Keratinocyte (primary cell): ENCODE data around the gene TPRX1. TPM values are rescaled to one million over a fixed set of nuclear protein-coding genes. Genes with fewer than 3 reads are reported as not detected.
"Not testable (repeated sequence)": the region's sequence is repeated elsewhere in the genome, so short reads cannot be mapped to it uniquely, and the experiment has no call there.

Experiments
- DNase-seq: peaks from one replicate; pipeline ENCODE4 v3.0.0-alpha.2; 2011; ENCODE audit warnings: low read depth, missing footprints, low spot score
- FAIRE-seq: peaks from 2 replicates; lab custom pipeline; 2011; peaks lifted over from hg19 to GRCh38; lab: Jason Lieb, UNC
- H2AFZ ChIP-seq: 2 replicates; pipeline ENCODE4 v1.6.0; 2012; ENCODE audit warnings: low read length, control low read depth, inconsistent platforms; ENCODE audit not compliant: control insufficient read depth
- H3K27ac ChIP-seq: 2 replicates; pipeline ENCODE4 v1.5.1; 2011; ENCODE audit warnings: low read length; ENCODE audit not compliant: control insufficient read depth, insufficient read depth
- H3K27me3 ChIP-seq: 3 replicates; pipeline ENCODE4 v1.6.0; 2011; ENCODE audit warnings: low read length; ENCODE audit not compliant: control insufficient read depth, insufficient read depth; ENCODE audit errors: extremely low read depth
- H3K36me3 ChIP-seq, 2 experiments: 2 replicates in 1 of 2; 3 replicates in 1 of 2; pipeline ENCODE4 v1.5.1; 2011; ENCODE audit warnings: low read length in 2 of 2, mild to moderate bottlenecking in 1 of 2; ENCODE audit not compliant: control insufficient read depth in 2 of 2, insufficient read depth in 2 of 2; ENCODE audit errors: extremely low read depth in 1 of 2
- H3K4me1 ChIP-seq: 3 replicates; pipeline ENCODE4 v1.5.1; 2011; ENCODE audit warnings: low read length; ENCODE audit not compliant: control insufficient read depth, insufficient read depth; ENCODE audit errors: extremely low read depth
- H3K4me2 ChIP-seq: 3 replicates; pipeline ENCODE4 v1.6.0; 2011; ENCODE audit warnings: low read depth, low read length; ENCODE audit not compliant: control insufficient read depth, insufficient read depth; ENCODE audit errors: extremely low read depth
- H3K4me3 ChIP-seq, 3 experiments: fragments of 200-600 bp in 1 of 3; sonication (generic) in 1 of 3; 2 replicates in 2 of 3; 3 replicates in 1 of 3; pipeline ENCODE4 v1.5.1; 2011 to 2016; ENCODE audit warnings: low read length in 3 of 3, mild to moderate bottlenecking in 3 of 3, control low read depth in 2 of 3, inconsistent platforms in 1 of 3, low read depth in 1 of 3, mixed read lengths in 1 of 3, mixed run types in 1 of 3, moderate library complexity in 1 of 3; ENCODE audit not compliant: control insufficient read depth in 2 of 3, insufficient read depth in 2 of 3; ENCODE audit errors: extremely low read depth in 1 of 3
- H3K79me2 ChIP-seq: 2 replicates; pipeline ENCODE4 v1.6.0; 2012; ENCODE audit warnings: low read length; ENCODE audit not compliant: control insufficient read depth, insufficient read depth
- H3K9ac ChIP-seq: 3 replicates; pipeline ENCODE4 v1.6.0; 2011; ENCODE audit warnings: low read length; ENCODE audit not compliant: control insufficient read depth, insufficient read depth; ENCODE audit errors: extremely low read depth
- H3K9me1 ChIP-seq: 3 replicates; pipeline ENCODE4 v1.6.0; 2011; ENCODE audit warnings: low read length; ENCODE audit not compliant: control insufficient read depth, insufficient read depth; ENCODE audit errors: extremely low read depth
- H3K9me3 ChIP-seq: 2 replicates; pipeline ENCODE4 v1.5.1; 2012; ENCODE audit warnings: low read depth, low read length; ENCODE audit not compliant: control insufficient read depth
- H4K20me1 ChIP-seq: 3 replicates; pipeline ENCODE4 v1.6.0; 2011; ENCODE audit warnings: low read length; ENCODE audit not compliant: control insufficient read depth, insufficient read depth; ENCODE audit errors: extremely low read depth
- EZH2 ChIP-seq: IDR thresholded peaks from one replicate; pipeline ENCODE4 v1.6.1; 2012; ENCODE audit warnings: inconsistent platforms, mild to moderate bottlenecking, low read length, moderate library complexity
- dilution Hi-C: fragments of 300-500 bp; cut with MboI; formaldehyde crosslinking; loops from one replicate; pipeline ENCODE4 v1.7.0; 2020; ENCODE audit warnings: low sequenced_read_pairs; ENCODE audit not compliant: extremely low pct_ligation_motif_present
- polyA minus RNA-seq, 3 experiments: library from RNA; depleted of rRNA, polyadenylated mRNA; stranded (reverse); fragments of >200 nt; gene quantifications; 1 replicate in 1 of 3; 2 replicates in 1 of 3; 3 replicates in 1 of 3; pipeline ENCODE4 v1.2.3, GENCODE V29; 2011
- polyA plus RNA-seq, 5 experiments: library from polyadenylated mRNA; depleted of rRNA in 3 of 5; stranded (reverse) in 3 of 5; stranded (forward) in 1 of 5; unstranded in 1 of 5; fragments of >200 nt; gene quantifications; 1 replicate in 1 of 5; 2 replicates in 3 of 5; 3 replicates in 1 of 5; pipeline versions ENCODE4 v1.2.1 to v1.2.3, GENCODE V29; 2011 to 2012; ENCODE audit warnings: missing spikeins in 2 of 5, low read depth in 1 of 5, low replicate concordance in 1 of 5
- TF ChIP-seq, protein P1 (sequence below), 3 experiments: IDR thresholded peaks in 1 of 3; conservative IDR thresholded peaks in 1 of 3; optimal IDR thresholded peaks in 1 of 3; 2 replicates in 2 of 3; 3 replicates in 1 of 3; pipeline versions ENCODE3 to v1.5.1; 2011; ENCODE audit warnings: low read length in 3 of 3, mild to moderate bottlenecking in 3 of 3, moderate library complexity in 2 of 3, control low read depth in 1 of 3, inconsistent platforms in 1 of 3; ENCODE audit not compliant: insufficient read depth in 2 of 3; ENCODE audit errors: extremely low read depth in 1 of 3

TPRX1 gene, protein sequence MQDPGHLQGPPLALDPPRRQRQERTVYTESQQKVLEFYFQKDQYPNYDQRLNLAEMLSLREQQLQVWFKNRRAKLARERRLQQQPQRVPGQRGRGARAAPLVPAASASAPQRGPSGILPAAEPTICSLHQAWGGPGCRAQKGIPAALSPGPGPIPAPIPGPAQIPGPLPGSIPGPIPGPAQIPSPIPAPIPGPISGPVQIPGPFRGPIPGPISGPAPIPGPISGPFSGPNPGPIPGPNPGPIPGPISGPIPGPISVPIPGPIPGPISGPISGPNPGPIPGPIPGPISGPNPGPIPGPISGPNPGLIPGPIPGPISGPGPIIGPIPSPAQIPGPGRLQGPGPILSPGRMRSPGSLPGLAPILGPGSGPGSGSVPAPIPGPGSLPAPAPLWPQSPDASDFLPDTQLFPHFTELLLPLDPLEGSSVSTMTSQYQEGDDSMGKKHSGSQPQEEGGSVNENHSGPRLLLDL
- polyA plus RNA-seq (not detected in 3 replicates), polyA minus RNA-seq (not detected in 3 replicates)
- polyA plus RNA-seq (2011; ENCODE audit: low read depth): not detected
- not detected in 2 replicates for polyA plus RNA-seq (2011; cell fraction: cytosol; rRNA removed)
- polyA plus RNA-seq (2011; cell fraction: nucleus; rRNA removed): not detected in 2 replicates
- polyA plus RNA-seq (2012; ENCODE audit: low replicate concordance): not detected in 2 replicates
- polyA minus RNA-seq (2011; cell fraction: cytosol; rRNA and poly(A)+ RNA removed): not detected
- polyA minus RNA-seq (2011; cell fraction: nucleus; rRNA and poly(A)+ RNA removed): not detected in 2 replicates

DNA sequence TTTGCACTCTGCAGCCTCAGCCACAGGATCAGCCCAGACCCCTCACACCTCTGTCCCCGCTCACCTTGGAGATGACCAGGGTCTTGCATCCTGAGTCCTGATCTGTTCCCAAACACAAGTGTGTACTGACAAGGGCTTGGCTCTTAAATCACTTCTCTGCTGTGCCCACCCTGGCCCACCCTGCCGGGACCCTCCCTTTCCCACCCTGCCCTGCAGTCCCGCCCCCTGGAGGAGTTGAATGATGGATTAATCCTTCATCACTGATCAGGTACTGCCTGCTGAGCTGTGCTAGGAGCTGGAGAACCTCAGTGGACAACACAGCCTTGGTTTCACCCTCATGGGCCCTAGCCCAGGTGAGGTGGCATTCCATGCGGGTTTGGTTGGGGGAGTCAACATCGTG, at the start of gene TPRX1:
TSS of gene TPRX1 (minus strand) at position 101 of the 400 bp plus-strand sequence. CDS start at position 89, 12 bp downstream.
- H3K4me2 ChIP-seq, FAIRE-seq, H3K4me1 ChIP-seq, dilution Hi-C loops, H3K9me3 ChIP-seq, DNase-seq, H4K20me1 ChIP-seq, H3K9me1 ChIP-seq, H3K9ac ChIP-seq, H2AFZ ChIP-seq, H3K27me3 ChIP-seq, H3K27ac ChIP-seq, H3K36me3 ChIP-seq, H3K4me3 ChIP-seq, H3K79me2 ChIP-seq: not testable (repeated sequence)

DNA sequence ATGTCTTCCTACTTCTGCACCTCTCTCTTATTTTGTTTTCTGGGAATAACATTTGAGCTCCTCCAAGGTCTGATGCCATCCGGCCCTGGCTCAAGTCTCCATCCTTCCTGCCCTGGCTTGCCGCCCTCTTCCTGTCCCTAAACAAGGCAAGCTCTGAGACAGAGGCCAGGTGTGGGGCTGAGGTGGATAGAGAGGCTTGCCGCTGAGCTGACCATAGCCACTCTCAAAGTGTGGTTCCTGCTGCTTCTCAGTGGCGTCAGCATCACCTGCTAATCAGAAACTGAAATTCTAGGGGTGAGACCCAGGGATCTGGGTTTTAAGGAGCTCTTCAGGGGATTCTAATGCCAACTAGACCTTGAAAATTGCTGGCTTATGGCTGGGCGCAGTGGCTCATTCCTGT, 48.7 kb upstream of the TPRX1 start:
- TF ChIP-seq, protein P1, sequence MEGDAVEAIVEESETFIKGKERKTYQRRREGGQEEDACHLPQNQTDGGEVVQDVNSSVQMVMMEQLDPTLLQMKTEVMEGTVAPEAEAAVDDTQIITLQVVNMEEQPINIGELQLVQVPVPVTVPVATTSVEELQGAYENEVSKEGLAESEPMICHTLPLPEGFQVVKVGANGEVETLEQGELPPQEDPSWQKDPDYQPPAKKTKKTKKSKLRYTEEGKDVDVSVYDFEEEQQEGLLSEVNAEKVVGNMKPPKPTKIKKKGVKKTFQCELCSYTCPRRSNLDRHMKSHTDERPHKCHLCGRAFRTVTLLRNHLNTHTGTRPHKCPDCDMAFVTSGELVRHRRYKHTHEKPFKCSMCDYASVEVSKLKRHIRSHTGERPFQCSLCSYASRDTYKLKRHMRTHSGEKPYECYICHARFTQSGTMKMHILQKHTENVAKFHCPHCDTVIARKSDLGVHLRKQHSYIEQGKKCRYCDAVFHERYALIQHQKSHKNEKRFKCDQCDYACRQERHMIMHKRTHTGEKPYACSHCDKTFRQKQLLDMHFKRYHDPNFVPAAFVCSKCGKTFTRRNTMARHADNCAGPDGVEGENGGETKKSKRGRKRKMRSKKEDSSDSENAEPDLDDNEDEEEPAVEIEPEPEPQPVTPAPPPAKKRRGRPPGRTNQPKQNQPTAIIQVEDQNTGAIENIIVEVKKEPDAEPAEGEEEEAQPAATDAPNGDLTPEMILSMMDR (optimal IDR thresholded peaks at IDR 0.05 in 1 of 3, IDR thresholded peaks at IDR 0.05 in 1 of 3, conservative IDR thresholded peaks at IDR 0.05 in 1 of 3; ENCODE audit: extremely low read depth in 1 of 3, insufficient read depth in 2 of 3, low read length in 3 of 3): no peak
- no peak for TF ChIP-seq EZH2
- H3K9me1 ChIP-seq: no peaks in the 10 kb centered on the region
- FAIRE-seq: no peak
- H3K27me3 ChIP-seq: peaks cover 12% of the 10 kb centered on the region
- H3K9ac ChIP-seq: no peak overlapping the region
- no peak overlapping the region for H3K4me3 ChIP-seq
- H2AFZ ChIP-seq: no peak overlapping the region
- H3K4me2 ChIP-seq: no peak overlapping the region
- no peaks in the 10 kb centered on the region for H3K4me1 ChIP-seq
- dilution Hi-C loops: no loop called here
- no peak overlapping the region for H3K27ac ChIP-seq
- H3K9me3 ChIP-seq: no peaks in the 10 kb centered on the region
- H4K20me1 ChIP-seq: no peaks in the 10 kb centered on the region
- DNase-seq: no peak
- no peaks in the 10 kb centered on the region for H3K79me2 ChIP-seq
- no peaks in the 10 kb centered on the region for H3K36me3 ChIP-seq
